AG10803 (cell line): ENCODE data around the gene BGN.

Source experiments
- DNase-seq: peaks from one replicate; pipeline ENCODE4 v3.0.0; 2010; ENCODE audit warnings: low read depth
- H3K4me3 ChIP-seq: 2 replicates; pipeline ENCODE4 v1.5.1; 2011; ENCODE audit warnings: mild to moderate bottlenecking, low read length, control low read depth
- CTCF ChIP-seq: conservative IDR thresholded peaks from 2 replicates; pipeline ENCODE4 v1.5.1; 2011; ENCODE audit warnings: mild to moderate bottlenecking, low read length, control low read depth, inconsistent platforms

The BGN gene

GRCh38 chrX:153498453-153498852 is 3.7 kb downstream of the BGN start:
- TF ChIP-seq CTCF = no peak
- no peak for DNase-seq
- H3K4me3 ChIP-seq = 0 out of 2 replicates have a peak overlapping the region, but pooled peaks have one; percentile 7

GRCh38 chrX:153499341-153499740 is 4.6 kb downstream of the BGN start:
- TF ChIP-seq CTCF = no peak
- DNase-seq = no peak
- peak overlapping the region; percentile 24 for H3K4me3 ChIP-seq

GRCh38 chrX:153499876-153500275 is 5.1 kb downstream of the BGN start:
- H3K4me3 ChIP-seq = peak overlapping the region; percentile 24; the same call in 1 of the 2 replicates
- no peak; the same call in 1 of the 2 replicates for TF ChIP-seq CTCF
- peak; percentile 45 for DNase-seq

- DNase-seq = no peak
- no peak overlapping the region for H3K4me3 ChIP-seq
- no peak for TF ChIP-seq CTCF
Measured at GRCh38 chrX:153500676-153501280, 6.0 kb downstream of the BGN start.

- TF ChIP-seq CTCF = no peak
Measured at GRCh38 chrX:153501530-153501929, 6.8 kb downstream of the BGN start.

GRCh38 chrX:153502131-153502530 is 7.4 kb downstream of the BGN start:
- H3K4me3 ChIP-seq = no peak overlapping the region
- DNase-seq = no peak
- TF ChIP-seq CTCF = no peak

More at GRCh38 chrX:153501530-153501929, 6.8 kb downstream of the BGN start:
- no peak overlapping the region for H3K4me3 ChIP-seq
- DNase-seq = no peak

- H3K4me3 ChIP-seq = no peak overlapping the region
- no peak for TF ChIP-seq CTCF
- DNase-seq = no peak
Measured at GRCh38 chrX:153502796-153503195, 8.0 kb downstream of the BGN start.
